Measurements from ENCODE around the gene UVSSA.

GRCh38 chr4:1401409-1402020 is 54.5 kb downstream of the UVSSA start:
- TF ChIP-seq POLR2A (IDR thresholded peaks at IDR 0.05) (no peak), CTCF (IDR thresholded peaks at IDR 0.05) (no peak), POLR2AphosphoS5 (IDR thresholded peaks at IDR 0.05) (no peak), EP300 (IDR thresholded peaks at IDR 0.05) (no peak)

Data from sigmoid colon (tissue), 4 donors.